Endothelial cell of umbilical vein (primary cell): ENCODE results near the gene ETS1. TPM values are rescaled to one million over a fixed set of nuclear protein-coding genes. Genes with fewer than 3 reads are reported as not detected.

Experiments used
- BruUV-seq: library from RNA; stranded (reverse); fragments of 400-500 nt; replicated peaks from 2 replicates; lab custom pipeline; 2021; lab: Mats Ljungman, UMichigan
- CTCF ChIA-PET: fragments of 300-600, 350-600 bp; sonication (Branson Sonifier 250); formaldehyde crosslinking; loops from one replicate; lab custom pipeline; 2021; ENCODE audit warnings: antibody characterized with exemption, inconsistent platforms; lab: Charles Lee
- POLR2A ChIA-PET: fragments of 300-600, 350-600 bp; sonication (Branson Sonifier 250); formaldehyde crosslinking; loops from one replicate; lab custom pipeline; 2021; ENCODE audit warnings: antibody characterized with exemption, inconsistent platforms; lab: Charles Lee
- DNase-seq: peaks from one replicate; pipeline ENCODE4 v3.0.0-alpha.2; 2011; ENCODE audit warnings: low read depth, low spot score
- FAIRE-seq: peaks from 2 replicates; lab custom pipeline; 2011; peaks lifted over from hg19 to GRCh38; lab: Jason Lieb, UNC
- H2AFZ ChIP-seq: 2 replicates; pipeline ENCODE4 v1.6.0; 2012; ENCODE audit warnings: low read depth, low read length, control low read depth, inconsistent platforms
- H3K27ac ChIP-seq: 2 replicates; pipeline ENCODE4 v1.5.1; 2011; ENCODE audit warnings: low read depth, mild to moderate bottlenecking, control low read depth, low read length, moderate library complexity; ENCODE audit not compliant: insufficient read depth
- H3K27me3 ChIP-seq, 2 experiments: 2 replicates each; pipeline versions ENCODE4 v1.6.0 to v1.6.1; 2011; ENCODE audit warnings: low read length in 2 of 2, mixed read lengths in 1 of 2; ENCODE audit not compliant: control insufficient read depth in 2 of 2, insufficient read depth in 2 of 2
- H3K36me3 ChIP-seq, 2 experiments: 2 replicates in 1 of 2; 3 replicates in 1 of 2; pipeline ENCODE4 v1.5.1; 2011; ENCODE audit warnings: low read length in 2 of 2, mild to moderate bottlenecking in 1 of 2, moderate library complexity in 1 of 2; ENCODE audit not compliant: control insufficient read depth in 2 of 2, insufficient read depth in 2 of 2; ENCODE audit errors: extremely low read depth in 1 of 2
- H3K4me1 ChIP-seq: 3 replicates; pipeline ENCODE4 v1.5.1; 2011; ENCODE audit warnings: mild to moderate bottlenecking, low read length; ENCODE audit not compliant: control insufficient read depth, insufficient read depth; ENCODE audit errors: extremely low read depth
- H3K4me2 ChIP-seq: 2 replicates; pipeline ENCODE4 v1.6.1; 2011; ENCODE audit warnings: low read length, control low read depth, mixed read lengths; ENCODE audit not compliant: insufficient read depth
- H3K4me3 ChIP-seq, 3 experiments: fragments of 200-600 bp in 1 of 3; sonication (generic), shearing (Covaris generic) in 1 of 3; replicated peaks in 1 of 3; 2 replicates each; pipeline ENCODE4 v1.5.1; 2011 to 2016; ENCODE audit warnings: control low read depth in 3 of 3, low read length in 3 of 3, mild to moderate bottlenecking in 2 of 3, inconsistent platforms in 1 of 3, low read depth in 1 of 3, moderate library complexity in 1 of 3; ENCODE audit not compliant: insufficient read depth in 1 of 3
- H3K79me2 ChIP-seq: 2 replicates; pipeline ENCODE4 v1.6.0; 2012; ENCODE audit warnings: low read length, inconsistent platforms; ENCODE audit not compliant: control insufficient read depth, insufficient read depth
- H3K9ac ChIP-seq: replicated peaks from 2 replicates; pipeline ENCODE3; 2011; ENCODE audit warnings: low read length, control low read depth; ENCODE audit not compliant: insufficient read depth; ENCODE audit errors: extremely low read depth
- H3K9me1 ChIP-seq: replicated peaks from 3 replicates; pipeline ENCODE4 v1.6.0; 2011; ENCODE audit warnings: mild to moderate bottlenecking, low read length; ENCODE audit not compliant: control insufficient read depth, insufficient read depth; ENCODE audit errors: extremely low read depth
- H3K9me3 ChIP-seq: replicated peaks from 2 replicates; pipeline ENCODE4 v1.5.1; 2012; ENCODE audit warnings: low read length, inconsistent platforms; ENCODE audit not compliant: control insufficient read depth, insufficient read depth
- H4K20me1 ChIP-seq: replicated peaks from 2 replicates; pipeline ENCODE3; 2011; ENCODE audit warnings: mild to moderate bottlenecking, low read length; ENCODE audit not compliant: control insufficient read depth, insufficient read depth; ENCODE audit errors: extremely low read depth
- EZH2 ChIP-seq: IDR thresholded peaks from 2 replicates; pipeline ENCODE4 v1.6.1; 2012; ENCODE audit warnings: borderline replicate concordance, low read depth, mild to moderate bottlenecking, moderate library complexity, low read length, inconsistent platforms; ENCODE audit not compliant: severe bottlenecking
- FOS ChIP-seq: IDR thresholded peaks from 2 replicates; pipeline ENCODE4 v1.6.1; 2011; ENCODE audit warnings: mild to moderate bottlenecking, low read length, moderate library complexity, borderline replicate concordance; ENCODE audit not compliant: insufficient read depth
- JUN ChIP-seq: IDR thresholded peaks from 2 replicates; pipeline ENCODE4 v1.6.1; 2011; ENCODE audit warnings: borderline replicate concordance, low read depth; ENCODE audit not compliant: insufficient read length, insufficient read depth
- MYC ChIP-seq: IDR thresholded peaks from one replicate; pipeline ENCODE4 v1.6.1; 2011; ENCODE audit warnings: mild to moderate bottlenecking, low read depth, low read length
- dilution Hi-C: fragments of 300-500 bp; cut with MboI; formaldehyde crosslinking; loops from one replicate; pipeline ENCODE4 v1.15.0; 2019; ENCODE audit warnings: low sequenced_read_pairs; ENCODE audit not compliant: extremely low pct_ligation_motif_present
- intact Hi-C: fragments of 100-400 bp; cut with micrococcal nuclease; formaldehyde crosslinking; loops from one replicate; pipeline ENCODE4 v1.10.0; 2022
- polyA plus RNA-seq, 4 experiments: library from polyadenylated mRNA; depleted of rRNA in 3 of 4; stranded (reverse) in 3 of 4; unstranded in 1 of 4; fragments of >200 nt; gene quantifications; 2 replicates each; pipeline versions ENCODE4 v1.2.1 to v1.2.3, GENCODE V29; 2011 to 2012; ENCODE audit warnings: missing spikeins in 1 of 4
- total RNA-seq: library from RNA; stranded (reverse); gene quantifications from 2 replicates; pipeline ENCODE4 v1.2.3, GENCODE V29; 2021
- TF ChIP-seq, protein P1 (sequence below), 2 donors: IDR thresholded peaks; 1 replicate in 1 of 2; 2 replicates in 1 of 2; pipeline ENCODE4 v1.5.1; 2011; ENCODE audit warnings: low read length in 2 of 2, mild to moderate bottlenecking in 2 of 2, moderate library complexity in 2 of 2, control low read depth in 1 of 2, inconsistent platforms in 1 of 2, low read depth in 1 of 2; ENCODE audit not compliant: insufficient read depth in 1 of 2; ENCODE audit errors: extremely low read depth in 1 of 2
- TF ChIP-seq, protein P2 (sequence below): IDR thresholded peaks from 2 replicates; pipeline ENCODE4 v1.6.1; 2011; ENCODE audit not compliant: insufficient read depth, insufficient read length

Gene ETS1
- total and polyA plus RNA-seq, 2 donors (not counting 3 experiments of a cell fraction or from before 2014, with no cell fraction given) = 34.2 to 115 TPM

DNA sequence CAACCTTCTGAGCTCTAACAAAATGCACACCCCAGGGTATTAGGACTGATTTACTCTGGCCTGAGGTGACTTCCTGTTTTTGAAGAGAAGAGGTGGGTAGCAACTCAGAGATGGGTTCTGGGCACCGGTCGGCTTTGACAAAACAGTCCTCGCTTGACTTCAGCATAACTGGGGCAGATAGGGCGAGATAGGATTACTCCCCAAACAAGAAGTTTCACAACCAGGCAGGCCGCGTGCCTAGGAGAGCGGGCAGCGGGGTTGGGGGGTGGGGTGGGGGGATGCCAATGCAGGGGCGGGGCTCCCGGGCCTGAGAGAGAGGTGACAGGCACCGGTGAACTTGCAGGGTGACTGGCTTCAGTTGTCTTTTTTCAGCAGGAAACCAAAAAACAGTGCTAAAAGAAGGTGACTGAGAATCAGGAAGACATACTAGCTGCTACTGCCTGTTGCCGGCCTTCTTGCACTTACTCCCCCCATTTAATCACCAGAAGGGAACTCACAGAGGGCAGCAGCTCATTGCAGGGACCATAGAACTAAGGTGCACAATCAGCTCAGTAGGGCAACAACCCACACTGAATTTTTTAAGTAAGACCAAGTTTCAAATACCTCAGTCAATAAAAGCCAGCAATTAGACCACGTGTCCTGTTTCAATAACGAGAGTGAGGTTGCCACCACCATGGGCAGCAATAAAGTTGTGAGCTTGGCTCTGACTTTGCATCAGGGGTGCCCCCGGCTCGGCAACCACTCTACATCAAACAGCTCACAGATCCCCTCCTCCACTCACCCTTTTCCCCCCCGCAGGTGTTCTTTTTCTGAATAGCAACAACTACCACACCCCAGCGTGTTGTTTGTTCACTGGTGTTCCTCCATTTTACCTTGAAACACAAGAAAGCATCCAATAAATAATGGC, 37.2 kb upstream of the ETS1 start:
- H3K9ac ChIP-seq = no peak overlapping the region
- no peaks in the 10 kb centered on the region for H3K4me1 ChIP-seq
- POLR2A ChIA-PET = no interaction called here
- no peaks in the 10 kb centered on the region for H3K9me3 ChIP-seq
- H3K27ac ChIP-seq = no peak overlapping the region
- CTCF ChIA-PET = interaction anchor here (0.8 kb wide), 1 partner anchor 29 kb away, joined by 3 read pairs; no protein-coding TSS in a partner anchor
- no peaks in the 10 kb centered on the region for H4K20me1 ChIP-seq
- no peak overlapping the region for H2AFZ ChIP-seq
- no TSS peak for BruUV-seq
- no peaks in the 10 kb centered on the region for H3K9me1 ChIP-seq
- dilution Hi-C loops (loop anchor here (25.0 kb wide), 3 partner anchors 312 to 587 kb away; no protein-coding TSS in a partner anchor), intact Hi-C loops (no loop called here)
- FAIRE-seq = no peak
- TF ChIP-seq FOS (no peak), JUN (no peak), MYC (no peak), EZH2 (no peak)
- TF ChIP-seq, protein P1, sequence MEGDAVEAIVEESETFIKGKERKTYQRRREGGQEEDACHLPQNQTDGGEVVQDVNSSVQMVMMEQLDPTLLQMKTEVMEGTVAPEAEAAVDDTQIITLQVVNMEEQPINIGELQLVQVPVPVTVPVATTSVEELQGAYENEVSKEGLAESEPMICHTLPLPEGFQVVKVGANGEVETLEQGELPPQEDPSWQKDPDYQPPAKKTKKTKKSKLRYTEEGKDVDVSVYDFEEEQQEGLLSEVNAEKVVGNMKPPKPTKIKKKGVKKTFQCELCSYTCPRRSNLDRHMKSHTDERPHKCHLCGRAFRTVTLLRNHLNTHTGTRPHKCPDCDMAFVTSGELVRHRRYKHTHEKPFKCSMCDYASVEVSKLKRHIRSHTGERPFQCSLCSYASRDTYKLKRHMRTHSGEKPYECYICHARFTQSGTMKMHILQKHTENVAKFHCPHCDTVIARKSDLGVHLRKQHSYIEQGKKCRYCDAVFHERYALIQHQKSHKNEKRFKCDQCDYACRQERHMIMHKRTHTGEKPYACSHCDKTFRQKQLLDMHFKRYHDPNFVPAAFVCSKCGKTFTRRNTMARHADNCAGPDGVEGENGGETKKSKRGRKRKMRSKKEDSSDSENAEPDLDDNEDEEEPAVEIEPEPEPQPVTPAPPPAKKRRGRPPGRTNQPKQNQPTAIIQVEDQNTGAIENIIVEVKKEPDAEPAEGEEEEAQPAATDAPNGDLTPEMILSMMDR (IDR thresholded peaks at IDR 0.05; ENCODE audit: extremely low read depth in 1 of 2, insufficient read depth in 1 of 2, low read depth in 1 of 2, low read length in 2 of 2) = no peak
- TF ChIP-seq, protein P2, sequence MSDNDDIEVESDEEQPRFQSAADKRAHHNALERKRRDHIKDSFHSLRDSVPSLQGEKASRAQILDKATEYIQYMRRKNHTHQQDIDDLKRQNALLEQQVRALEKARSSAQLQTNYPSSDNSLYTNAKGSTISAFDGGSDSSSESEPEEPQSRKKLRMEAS = no peak
- no peak overlapping the region for H3K4me3 ChIP-seq
- H3K27me3 ChIP-seq = no peaks in the 10 kb centered on the region
- H3K79me2 ChIP-seq = no peaks in the 10 kb centered on the region
- no peak for DNase-seq
- no peaks in the 10 kb centered on the region for H3K36me3 ChIP-seq
- no peak overlapping the region for H3K4me2 ChIP-seq
